Bone marrow (tissue), 2 donors: Measurements from ENCODE around the gene HSPA1B.
A peak's percentile ranks its signal among the peaks of the same experiment; 100 is the strongest.
"Not testable (repeated sequence)": the region's sequence is repeated elsewhere in the genome, so short reads cannot be mapped to it uniquely, and the experiment has no call there.

Experiments used
- DNase-seq, 2 donors: peaks; one replicate each; lab custom pipeline; 2025; lab: John Stamatoyannopoulos, UW

HSPA1B gene

DNA sequence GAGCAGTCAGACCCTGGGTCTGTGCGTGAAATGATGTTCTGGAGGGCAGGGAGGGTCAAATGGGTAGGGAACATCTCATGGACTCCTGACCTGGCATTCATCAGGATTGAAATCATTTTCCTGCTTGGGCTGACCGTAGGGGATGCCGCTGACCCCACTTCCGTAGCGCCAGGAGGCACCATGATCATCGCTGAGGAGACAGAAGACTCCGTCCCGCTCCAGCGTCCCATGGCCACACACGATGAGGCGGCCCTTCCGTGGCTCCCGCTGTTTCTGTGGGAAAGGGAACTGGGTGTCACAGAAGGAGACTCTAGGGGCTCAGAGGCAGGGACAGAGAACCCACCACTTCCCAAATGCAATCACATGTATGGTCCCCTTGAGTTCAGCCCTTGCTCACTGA is 32.8 kb downstream of the HSPA1B start:
- DNase-seq: no peak

GRCh38 chr6:31861150-31861549 is 33.6 kb downstream of the HSPA1B start:
- DNase-seq: no peak

GRCh38 chr6:31861919-31862343 is 34.4 kb downstream of the HSPA1B start:
- DNase-seq: no peak

GRCh38 chr6:31862344-31863235 is 35.1 kb downstream of the HSPA1B start, which contains the start of gene NEU1:
Gene NEU1, minus strand, starts transcription at chr6:31862821. Its CDS starts 45 bp downstream, at chr6:31862776.
- DNase-seq: peak; percentile 88 to 100

- DNase-seq: not testable (repeated sequence)
Measured at GRCh38 chr6:31864123-31864562, 36.6 kb downstream of the HSPA1B start.

GRCh38 chr6:31864818-31865204 is 37.3 kb downstream of the HSPA1B start:
- DNase-seq: no peak

DNA sequence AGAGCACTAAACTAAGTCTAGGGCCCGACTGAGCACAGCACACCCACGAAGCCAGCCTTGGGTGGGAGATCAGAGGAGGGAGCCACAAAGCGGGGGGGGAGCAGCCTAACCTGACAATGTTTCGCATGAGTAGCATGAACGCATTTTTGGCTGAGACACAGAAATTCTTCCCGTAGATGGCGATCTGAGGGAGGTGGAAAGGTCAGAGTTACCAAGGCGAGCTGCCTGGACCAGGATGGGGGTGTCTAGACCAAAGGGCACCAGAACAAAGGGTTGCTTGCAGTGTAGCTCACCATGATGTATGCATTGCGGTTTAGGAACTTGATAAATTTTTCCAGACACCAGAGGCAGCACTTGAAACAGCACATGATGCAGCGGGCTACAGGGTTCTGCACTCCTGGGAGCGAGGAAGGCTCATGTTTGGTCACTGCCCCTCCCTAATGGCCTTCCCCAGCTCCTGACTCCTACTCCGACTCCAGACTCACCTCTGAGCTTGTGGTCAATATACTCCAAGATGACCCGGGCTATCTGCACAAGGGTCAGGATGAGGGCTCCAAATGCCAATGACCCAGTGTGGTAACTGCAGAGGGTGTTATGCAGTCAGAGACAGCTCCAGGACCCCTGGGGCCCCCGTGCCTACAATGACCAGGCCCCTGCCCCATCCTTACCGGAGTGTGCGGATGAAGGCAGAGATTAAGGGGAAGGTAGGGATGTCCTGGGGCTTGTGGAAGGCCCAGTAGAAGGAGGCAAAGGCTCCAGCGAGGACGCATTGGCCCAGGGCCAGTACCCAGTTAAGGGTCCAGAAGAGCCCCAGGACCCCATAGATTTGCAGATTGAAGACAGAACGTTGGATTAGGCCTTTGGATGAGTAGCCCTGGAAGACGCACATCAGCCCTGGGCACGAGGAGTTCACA is 37.9 kb downstream of the HSPA1B start:
- DNase-seq: no peak

DNA sequence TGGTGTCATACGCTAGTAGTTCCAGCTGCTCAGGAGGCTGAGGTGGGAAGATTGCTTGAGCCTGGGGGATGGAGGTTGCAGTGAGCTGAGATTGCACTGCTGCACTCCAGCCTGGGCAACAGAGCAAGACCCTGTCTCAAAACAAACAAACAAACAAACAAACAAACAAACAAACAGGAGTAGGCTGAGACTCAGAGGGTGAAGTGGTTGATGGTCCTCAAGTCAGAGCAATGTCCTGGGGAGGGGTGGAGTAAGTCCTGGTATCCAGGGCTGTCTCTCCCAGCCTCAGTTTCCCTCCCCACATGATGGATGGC is 41.1 kb downstream of the HSPA1B start:
- not testable (repeated sequence) for DNase-seq

- no peak for DNase-seq
Measured at GRCh38 chr6:31869343-31869742, 41.8 kb downstream of the HSPA1B start.

DNA sequence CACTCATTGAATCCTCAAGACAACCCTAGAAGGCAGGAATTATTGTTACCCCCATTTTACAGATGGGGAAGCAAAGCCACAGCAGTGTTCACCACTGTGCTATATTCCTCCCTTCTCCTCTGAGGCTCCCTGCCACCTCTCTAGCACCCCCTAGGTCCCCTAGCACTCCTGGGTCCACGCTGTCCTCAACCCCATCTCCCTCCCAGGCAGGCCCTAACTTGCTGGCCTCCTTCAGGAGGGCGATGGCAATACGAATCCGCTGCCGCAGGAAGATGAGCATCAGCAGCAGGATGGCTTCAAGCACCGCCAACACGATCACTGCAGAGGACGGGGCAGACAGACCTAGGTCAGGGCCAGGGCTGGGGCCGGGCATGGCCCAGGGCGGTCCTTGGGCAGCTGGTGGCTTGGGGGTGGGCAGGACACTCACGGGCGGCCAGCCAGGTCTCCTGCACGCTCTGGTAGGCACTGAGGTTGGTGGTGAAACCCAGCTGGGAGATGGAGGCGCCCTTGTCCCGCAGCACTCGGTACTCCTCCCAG is 42.9 kb downstream of the HSPA1B start:
- no peak for DNase-seq

DNA sequence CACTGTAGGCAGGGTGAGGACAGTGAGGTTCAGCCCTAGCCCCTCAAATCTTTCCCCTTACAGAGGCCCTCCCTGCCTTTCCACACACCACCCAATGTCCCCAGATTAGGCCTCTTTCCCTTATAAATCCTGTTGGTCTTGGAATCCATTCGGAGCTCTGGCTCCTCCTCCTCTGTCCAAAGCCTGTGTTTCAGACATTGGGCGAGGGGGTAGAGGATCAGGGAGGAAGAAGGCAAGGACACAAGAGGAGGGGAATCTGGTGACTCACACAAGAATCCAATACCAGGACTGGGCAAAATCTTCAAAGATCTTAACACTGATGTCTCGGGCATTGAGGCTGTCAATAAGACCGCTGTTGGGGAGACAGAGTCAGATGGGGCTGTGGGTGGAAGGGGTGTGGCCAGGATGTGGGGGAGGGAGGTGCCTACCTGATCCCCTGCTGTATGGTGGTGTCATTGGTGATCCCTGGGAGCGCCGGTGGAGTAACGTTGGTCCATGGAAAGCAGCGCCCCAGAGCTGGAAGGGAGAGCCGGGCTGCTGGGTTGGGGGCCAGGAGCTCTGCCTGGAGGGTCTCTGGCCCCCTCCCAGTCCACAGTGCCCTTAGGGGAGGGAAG is 43.6 kb downstream of the HSPA1B start:
- no peak for DNase-seq

DNA sequence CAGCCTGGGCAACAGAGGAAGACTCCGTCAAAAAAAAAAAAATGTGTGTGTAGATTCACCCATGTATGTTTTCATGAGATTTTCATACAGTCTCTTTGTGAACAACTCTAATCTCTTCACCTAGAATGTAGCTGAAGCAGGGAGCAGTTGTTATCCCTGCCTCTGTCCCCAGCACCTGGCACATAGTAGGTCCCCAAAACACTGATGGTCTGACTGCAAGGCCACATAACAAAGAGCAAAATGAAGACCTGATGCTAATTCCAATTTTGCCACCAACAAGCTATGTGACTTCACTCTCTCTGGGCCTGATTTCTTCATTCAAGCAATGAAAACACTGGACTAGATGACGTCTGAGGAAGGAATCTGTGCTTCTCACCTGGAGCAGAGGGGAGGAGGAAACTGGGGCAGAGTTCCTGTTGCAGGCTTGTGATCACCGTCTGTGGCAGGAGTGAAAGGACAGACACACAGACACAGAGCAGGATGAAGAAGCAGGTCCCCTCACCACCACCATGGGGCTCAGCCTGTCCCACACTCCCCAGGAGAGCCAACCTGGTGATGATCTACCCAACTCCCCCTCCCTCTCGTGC is 46.6 kb downstream of the HSPA1B start:
- no peak for DNase-seq

DNA sequence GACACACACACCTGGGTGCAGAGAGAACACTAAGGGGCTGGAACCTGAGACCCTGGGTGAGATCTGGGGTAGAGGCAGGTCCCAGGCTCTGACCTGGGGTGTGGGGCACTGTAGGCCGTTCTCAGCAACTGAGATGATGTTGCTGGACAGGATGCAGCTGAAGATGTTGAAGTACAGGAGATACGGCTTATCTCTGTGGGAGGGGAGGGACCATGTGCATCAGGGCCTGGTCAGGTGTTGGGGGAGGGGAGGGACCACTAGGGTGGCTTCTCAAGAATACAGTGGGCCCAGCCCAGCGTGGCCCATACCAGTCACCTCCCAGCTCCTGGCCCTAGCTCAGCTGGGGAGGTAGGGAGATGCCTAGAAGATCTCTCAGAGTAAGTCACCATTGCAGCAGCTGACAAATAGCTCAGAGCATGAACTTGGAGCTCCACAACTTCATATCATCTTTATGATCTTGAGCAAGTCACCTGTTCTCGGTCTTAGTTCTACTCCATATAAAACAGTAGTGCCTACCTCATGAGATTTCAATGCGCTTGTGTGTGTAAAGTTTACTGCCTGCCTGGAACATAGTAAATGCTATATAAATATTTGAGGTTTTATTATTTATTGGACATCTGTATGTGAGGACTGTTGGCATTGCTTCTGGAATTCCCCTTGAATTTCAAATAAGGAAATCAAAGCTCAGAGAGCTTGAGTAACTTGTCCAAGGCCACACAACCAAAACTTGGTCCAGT is 47.5 kb downstream of the HSPA1B start:
- no peak for DNase-seq

DNA sequence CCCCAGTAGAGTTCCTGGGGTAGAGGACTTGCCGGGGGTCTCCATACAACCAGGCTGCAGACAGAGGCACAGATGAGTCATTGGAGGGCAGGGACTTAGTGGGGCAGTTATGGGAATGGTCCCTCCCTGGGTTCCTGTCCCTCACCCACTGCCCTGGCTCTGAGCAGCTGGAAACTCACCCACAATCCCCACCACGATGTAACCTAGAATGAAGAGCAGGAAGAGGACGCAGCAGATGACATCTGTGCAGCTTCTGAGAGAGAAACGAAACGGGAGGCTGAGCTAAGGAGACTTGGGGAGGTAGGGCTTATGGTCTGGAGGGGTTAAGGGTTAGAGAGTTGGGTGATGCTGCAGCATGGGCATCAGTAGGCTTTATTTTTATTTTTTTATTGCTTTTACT is 48.3 kb downstream of the HSPA1B start:
- DNase-seq: no peak

DNA sequence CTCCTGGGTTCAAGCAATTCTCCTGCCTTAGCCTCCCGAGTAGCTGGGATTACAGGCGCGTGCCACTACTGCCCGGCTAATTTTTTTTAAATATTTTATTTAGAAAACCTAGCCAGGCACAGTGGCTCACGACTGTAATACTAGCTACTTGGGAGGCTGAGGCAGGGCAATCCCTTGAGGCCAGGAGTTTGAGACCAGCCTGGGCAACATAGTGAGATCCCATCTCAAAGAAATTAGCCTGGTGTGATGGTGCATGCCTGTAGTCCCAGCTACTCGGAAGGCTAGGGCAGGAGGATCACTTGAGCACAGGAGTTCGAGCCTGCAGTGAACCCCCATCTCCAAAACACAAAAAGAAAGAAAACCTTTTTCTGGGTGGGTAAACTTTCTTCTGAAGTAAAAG is 48.8 kb downstream of the HSPA1B start:
- DNase-seq: no peak

DNA sequence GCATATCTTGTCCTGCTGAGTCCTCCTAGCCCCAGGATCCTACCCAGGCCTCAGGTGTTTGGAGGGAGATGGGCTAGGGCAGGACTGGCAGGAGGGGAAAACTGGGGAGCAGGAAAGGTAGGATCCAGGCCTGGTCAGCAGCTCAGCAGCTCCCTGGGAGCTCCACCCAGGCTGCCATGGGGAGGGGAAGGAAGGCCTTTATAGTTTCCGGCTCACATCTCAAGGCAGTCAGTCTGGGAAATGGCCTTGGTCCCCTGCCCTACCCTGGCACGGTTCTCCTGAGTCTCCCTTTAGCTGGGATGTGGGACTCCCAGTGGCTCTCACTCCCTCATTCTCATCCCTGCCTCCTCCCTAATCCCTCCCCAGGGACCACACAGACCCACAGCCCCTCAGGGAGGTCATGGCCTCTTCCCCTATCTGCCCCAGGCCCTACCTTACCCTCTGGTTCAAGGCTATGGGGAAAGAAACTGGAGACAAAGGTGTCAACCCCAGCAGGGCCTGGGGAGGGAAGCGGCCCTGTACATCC is 49.6 kb downstream of the HSPA1B start:
- DNase-seq: no peak

GRCh38 chr6:31877651-31878161 is 50.2 kb downstream of the HSPA1B start:
- no peak for DNase-seq

DNA sequence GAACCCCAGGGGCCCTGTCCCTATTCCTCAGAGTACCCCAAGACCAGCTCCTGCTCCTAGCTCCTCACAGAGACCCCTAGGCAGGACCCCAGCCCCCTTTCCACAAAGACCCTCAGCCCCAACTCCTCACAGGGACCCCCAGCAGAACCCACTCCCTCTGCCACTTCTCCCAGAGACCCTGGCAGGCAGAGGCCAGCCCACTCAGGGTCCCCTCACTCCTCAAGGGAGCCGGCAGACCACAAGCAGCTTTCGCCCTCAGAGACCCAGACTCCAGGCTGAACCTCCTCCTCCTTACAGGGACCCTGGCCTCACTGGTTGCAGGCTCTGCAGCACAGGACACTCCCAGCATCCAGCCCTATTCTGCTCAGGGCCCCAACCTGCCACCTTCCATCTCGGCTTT is 50.7 kb downstream of the HSPA1B start:
- DNase-seq: no peak

DNA sequence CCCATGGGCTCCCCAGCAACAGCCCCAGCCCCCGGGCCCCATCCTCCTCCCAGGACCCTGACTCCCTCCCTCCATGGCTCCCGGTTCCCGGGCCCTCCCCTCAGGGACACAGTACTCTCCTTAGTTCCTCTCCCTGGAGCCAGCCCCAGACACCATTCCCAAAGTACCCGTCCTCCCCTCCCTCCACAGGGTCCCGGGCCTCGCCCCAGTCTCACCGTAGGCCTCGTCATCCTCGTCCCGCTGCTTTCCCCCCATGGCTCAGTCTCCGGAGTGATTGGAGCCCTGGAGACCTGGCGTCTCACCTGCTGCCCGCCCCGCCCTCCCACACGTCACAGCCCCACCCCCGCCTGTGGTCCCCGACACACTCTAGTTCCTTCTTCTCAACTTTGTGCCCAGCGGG is 51.2 kb downstream of the HSPA1B start, which contains the start of gene SLC44A4:
Gene SLC44A4 (minus strand): TSS at position 272 of the 400 bp plus-strand sequence. CDS start 17 bp downstream, at position 255.
- no peak for DNase-seq

- DNase-seq: no peak
Measured at GRCh38 chr6:31879143-31879542, 51.6 kb downstream of the HSPA1B start.
